ENCODE measurements around the gene RAB3A. TPM values are rescaled to one million over a fixed set of nuclear protein-coding genes. Genes with fewer than 3 reads are reported as not detected.

The RAB3A gene
- total RNA-seq, 1 experiment from 2014 or later, result 10.6 TPM

GRCh38 chr19:18202397-18202777 is 1.5 kb downstream of the RAB3A start:
- peaks cover 8 to 20% of the 10 kb centered on the region in 2 experiments; a peak in 3 of 4 replicates for H3K36me3 ChIP-seq (ENCODE audit: control insufficient read depth in 1 of 2, insufficient read depth in 2 of 2, low read length in 2 of 2)
- TF ChIP-seq JUND (IDR thresholded peaks at IDR 0.05) (no peak), ZFX (IDR thresholded peaks at IDR 0.05) (no peak), RAD21 (IDR thresholded peaks at IDR 0.05; ENCODE audit: low read depth) (no peak), YY1 (IDR thresholded peaks at IDR 0.05; ENCODE audit: extremely low read depth, insufficient replicate concordance, low read depth, low read length) (no peak), ELF1 (IDR thresholded peaks at IDR 0.05; ENCODE audit: borderline replicate concordance, low read depth) (no peak), SP1 (IDR thresholded peaks at IDR 0.05; ENCODE audit: low read depth) (no peak), CTCF (IDR thresholded peaks at IDR 0.05 in 2 of 3, conservative IDR thresholded peaks at IDR 0.05 in 1 of 3; ENCODE audit: borderline replicate concordance in 1 of 3, insufficient read depth in 1 of 3, low read depth in 2 of 3, low read length in 2 of 3) (no peak), SIN3A (IDR thresholded peaks at IDR 0.05; ENCODE audit: low read depth) (no peak; the same call in 1 of the 2 replicates)
- TF ChIP-seq, protein P1, sequence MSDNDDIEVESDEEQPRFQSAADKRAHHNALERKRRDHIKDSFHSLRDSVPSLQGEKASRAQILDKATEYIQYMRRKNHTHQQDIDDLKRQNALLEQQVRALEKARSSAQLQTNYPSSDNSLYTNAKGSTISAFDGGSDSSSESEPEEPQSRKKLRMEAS (IDR thresholded peaks at IDR 0.05), result no peak
- TF ChIP-seq, protein P2, sequence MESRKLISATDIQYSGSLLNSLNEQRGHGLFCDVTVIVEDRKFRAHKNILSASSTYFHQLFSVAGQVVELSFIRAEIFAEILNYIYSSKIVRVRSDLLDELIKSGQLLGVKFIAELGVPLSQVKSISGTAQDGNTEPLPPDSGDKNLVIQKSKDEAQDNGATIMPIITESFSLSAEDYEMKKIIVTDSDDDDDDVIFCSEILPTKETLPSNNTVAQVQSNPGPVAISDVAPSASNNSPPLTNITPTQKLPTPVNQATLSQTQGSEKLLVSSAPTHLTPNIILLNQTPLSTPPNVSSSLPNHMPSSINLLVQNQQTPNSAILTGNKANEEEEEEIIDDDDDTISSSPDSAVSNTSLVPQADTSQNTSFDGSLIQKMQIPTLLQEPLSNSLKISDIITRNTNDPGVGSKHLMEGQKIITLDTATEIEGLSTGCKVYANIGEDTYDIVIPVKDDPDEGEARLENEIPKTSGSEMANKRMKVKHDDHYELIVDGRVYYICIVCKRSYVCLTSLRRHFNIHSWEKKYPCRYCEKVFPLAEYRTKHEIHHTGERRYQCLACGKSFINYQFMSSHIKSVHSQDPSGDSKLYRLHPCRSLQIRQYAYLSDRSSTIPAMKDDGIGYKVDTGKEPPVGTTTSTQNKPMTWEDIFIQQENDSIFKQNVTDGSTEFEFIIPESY (IDR thresholded peaks at IDR 0.05; ENCODE audit: extremely low read depth, insufficient replicate concordance, low read length), result no peak
- TF ChIP-seq, protein P3, sequence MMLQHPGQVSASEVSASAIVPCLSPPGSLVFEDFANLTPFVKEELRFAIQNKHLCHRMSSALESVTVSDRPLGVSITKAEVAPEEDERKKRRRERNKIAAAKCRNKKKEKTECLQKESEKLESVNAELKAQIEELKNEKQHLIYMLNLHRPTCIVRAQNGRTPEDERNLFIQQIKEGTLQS (IDR thresholded peaks at IDR 0.05), result no peak
- ATAC-seq (no peak), DNase-seq (ENCODE audit: low read depth, low spot score) (no peak)
- no peak overlapping the region for H3K9ac ChIP-seq (ENCODE audit: low read length)
- H3K9me2 ChIP-seq (ENCODE audit: insufficient read depth), result no peaks in the 10 kb centered on the region
- peaks cover 16% of the 10 kb centered on the region; the same call in 1 of the 2 replicates for H3K79me2 ChIP-seq (ENCODE audit: insufficient read depth, low read length)
- ChIA-PET CTCF (no interaction called here), POLR2A (interaction anchor here (1.6 kb wide), 1 partner anchor 10 kb away, joined by 6 read pairs; the partner anchor contains the start of gene MPV17L2), RAD21 (ENCODE audit: low non-redundant PET in 1 of 2, low total read pairs in 2 of 2, uncharacterized antibody in 2 of 2, unreplicated experiment in 2 of 2) (no interaction called here)
- no peaks in the 10 kb centered on the region for H3K9me3 ChIP-seq (ENCODE audit: control insufficient read depth in 1 of 2, insufficient read depth in 1 of 2, low read depth in 1 of 2, low read length in 2 of 2)
- no peaks in the 10 kb centered on the region for H4K20me1 ChIP-seq (ENCODE audit: insufficient read depth)
- H3K27me3 ChIP-seq (ENCODE audit: insufficient read depth, low read length), result no peaks in the 10 kb centered on the region
- H3K4me1 ChIP-seq (ENCODE audit: control insufficient read depth in 1 of 2, insufficient read depth in 2 of 2, low read length in 2 of 2), result peaks cover 9 to 20% of the 10 kb centered on the region in 2 experiments; a peak in 3 of 4 replicates
- peak overlapping the region; percentile 100 for H3K4me2 ChIP-seq (ENCODE audit: low read length)
- intact Hi-C loops (cut with micrococcal nuclease), result loop anchor here (10.0 kb wide), 1 partner anchor 122 kb away; the partner anchor contains the start of gene LSM4
- H3K27ac ChIP-seq (ENCODE audit: low read depth, low read length), result no peak overlapping the region
- BruUV-seq (replicated peaks), result no TSS peak
- H3K4me3 ChIP-seq (replicated peaks in 1 of 2; ENCODE audit: low read depth in 1 of 2, low read length in 2 of 2), result peak overlapping the region in 1 of 2 experiments; percentile 87; a peak in 1 of 4 replicates
- H2AFZ ChIP-seq (ENCODE audit: low read depth, low read length, poor library complexity, severe bottlenecking), result no peak overlapping the region
